Astrocyte (in vitro differentiated cells and primary cell): ENCODE measurements around the gene FSTL4. TPM values are rescaled to one million over a fixed set of nuclear protein-coding genes. Genes with fewer than 3 reads are reported as not detected.

ENCODE experiments used
- DNase-seq: peaks from one replicate; pipeline ENCODE4 v3.0.0-alpha.2; 2010; ENCODE audit warnings: low read depth
- FAIRE-seq: peaks from 2 replicates; lab custom pipeline; 2011; peaks lifted over from hg19 to GRCh38; lab: Jason Lieb, UNC
- H2AFZ ChIP-seq: 2 replicates; pipeline ENCODE4 v1.6.0; 2012; ENCODE audit warnings: low read depth, low read length, inconsistent platforms
- H3K27ac ChIP-seq: 2 replicates; pipeline ENCODE4 v1.5.1; 2011; ENCODE audit warnings: low read depth, low read length, inconsistent platforms
- H3K27me3 ChIP-seq: 2 replicates; pipeline ENCODE4 v1.6.0; 2011; ENCODE audit warnings: low read length, inconsistent platforms; ENCODE audit not compliant: insufficient read depth
- H3K36me3 ChIP-seq: 2 replicates; pipeline ENCODE4 v1.5.1; 2011; ENCODE audit warnings: low read length, inconsistent platforms; ENCODE audit not compliant: insufficient read depth
- H3K4me1 ChIP-seq: 2 replicates; pipeline ENCODE4 v1.5.1; 2011; ENCODE audit warnings: low read length, inconsistent platforms; ENCODE audit not compliant: insufficient read depth
- H3K4me2 ChIP-seq: 2 replicates; pipeline ENCODE4 v1.6.0; 2012; ENCODE audit warnings: low read length, inconsistent platforms
- H3K4me3 ChIP-seq: 2 replicates; pipeline ENCODE4 v1.5.1; 2011; ENCODE audit warnings: low read depth, mild to moderate bottlenecking, low read length, inconsistent platforms; ENCODE audit not compliant: insufficient read depth
- H3K79me2 ChIP-seq: 2 replicates; pipeline ENCODE4 v1.6.0; 2012; ENCODE audit warnings: mild to moderate bottlenecking, low read length, inconsistent platforms; ENCODE audit not compliant: insufficient read depth
- H3K9ac ChIP-seq: 2 replicates; pipeline ENCODE4 v1.6.0; 2012; ENCODE audit warnings: mild to moderate bottlenecking, low read length, inconsistent platforms
- H3K9me3 ChIP-seq: 2 replicates; pipeline ENCODE4 v1.5.1; 2012; ENCODE audit warnings: low read depth, mild to moderate bottlenecking, low read length, inconsistent platforms; ENCODE audit not compliant: insufficient read depth
- H4K20me1 ChIP-seq: 2 replicates; pipeline ENCODE4 v1.6.0; 2012; ENCODE audit warnings: low read length, inconsistent platforms; ENCODE audit not compliant: insufficient read depth
- H3K27ac Mint-ChIP-seq: one replicate; pipeline ENCODE4 v1.8.0; 2021; ENCODE audit warnings: mild to moderate bottlenecking, mixed read lengths; ENCODE audit not compliant: unreplicated experiment
- H3K27me3 Mint-ChIP-seq: one replicate; pipeline ENCODE4 v1.8.0; 2021; ENCODE audit warnings: low read depth, mixed read lengths; ENCODE audit not compliant: unreplicated experiment
- H3K36me3 Mint-ChIP-seq: one replicate; pipeline ENCODE4 v1.8.0; 2021; ENCODE audit warnings: low read depth, mixed read lengths; ENCODE audit not compliant: unreplicated experiment
- H3K4me1 Mint-ChIP-seq: one replicate; pipeline ENCODE4 v1.8.0; 2021; ENCODE audit warnings: low read depth, mixed read lengths; ENCODE audit not compliant: unreplicated experiment
- H3K4me3 Mint-ChIP-seq: one replicate; pipeline ENCODE4 v1.8.0; 2021; ENCODE audit warnings: mild to moderate bottlenecking, moderate library complexity, mixed read lengths; ENCODE audit not compliant: unreplicated experiment
- H3K9me3 Mint-ChIP-seq: one replicate; pipeline ENCODE4 v1.8.0; 2021; ENCODE audit warnings: mild to moderate bottlenecking, mixed read lengths; ENCODE audit not compliant: unreplicated experiment
- CTCF ChIP-seq: IDR thresholded peaks from 2 replicates; pipeline ENCODE4 v1.5.1; 2011; ENCODE audit warnings: low read depth, mild to moderate bottlenecking, inconsistent platforms, low read length, moderate library complexity; ENCODE audit not compliant: insufficient read depth
- EZH2 ChIP-seq: IDR thresholded peaks from 2 replicates; pipeline ENCODE4 v1.6.1; 2012; ENCODE audit warnings: mild to moderate bottlenecking, low read length, inconsistent platforms; ENCODE audit not compliant: insufficient read depth
- total RNA-seq: library from RNA; stranded (reverse); gene quantifications from 2 replicates; pipeline ENCODE4 v1.2.1, GENCODE V29; 2021

The FSTL4 gene
- total RNA-seq, 1 donor from 2014 or later: not detected

- no peaks in the 10 kb centered on the region for H3K79me2 ChIP-seq
Measured at GRCh38 chr5:133304707-133305216, 307.6 kb downstream of the FSTL4 start.

GRCh38 chr5:133304178-133304577 is 308.2 kb downstream of the FSTL4 start:
- Mint-ChIP-seq H3K9me3 (peaks cover 1% of the 10 kb centered on the region), H3K36me3 (no peaks in the 10 kb centered on the region), H3K27me3 (peaks cover 58% of the 10 kb centered on the region), H3K4me1 (no peaks in the 10 kb centered on the region), H3K4me3 (no peak overlapping the region), H3K27ac (no peak overlapping the region)
- Histone ChIP-seq H3K4me3 (no peak overlapping the region), H3K36me3 (no peaks in the 10 kb centered on the region), H3K27ac (no peak overlapping the region), H3K27me3 (peaks cover 19% of the 10 kb centered on the region), H4K20me1 (no peaks in the 10 kb centered on the region), H3K4me1 (no peaks in the 10 kb centered on the region), H2AFZ (no peak overlapping the region), H3K4me2 (no peak overlapping the region), H3K79me2 (no peaks in the 10 kb centered on the region), H3K9ac (no peak overlapping the region), H3K9me3 (no peaks in the 10 kb centered on the region)
- no peak for DNase-seq
- no peak for FAIRE-seq
- TF ChIP-seq CTCF (no peak), EZH2 (no peak)

More at GRCh38 chr5:133304707-133305216, 307.6 kb downstream of the FSTL4 start:
- H3K9ac ChIP-seq: no peak overlapping the region
- DNase-seq (no peak), FAIRE-seq (no peak)
- no peaks in the 10 kb centered on the region for H3K4me1 Mint-ChIP-seq
- H3K9me3 ChIP-seq: no peaks in the 10 kb centered on the region
- no peak overlapping the region for H3K4me3 ChIP-seq
- TF ChIP-seq CTCF: no peak
- no peak overlapping the region for H2AFZ ChIP-seq
- H3K27ac ChIP-seq: no peak overlapping the region
- H3K27ac Mint-ChIP-seq: no peak overlapping the region
- no peaks in the 10 kb centered on the region for H3K4me1 ChIP-seq
- peaks cover 19% of the 10 kb centered on the region for H3K27me3 ChIP-seq
- H3K4me3 Mint-ChIP-seq: no peak overlapping the region
- no peaks in the 10 kb centered on the region for H3K36me3 Mint-ChIP-seq
- H4K20me1 ChIP-seq: no peaks in the 10 kb centered on the region
- H3K36me3 ChIP-seq: no peaks in the 10 kb centered on the region
- peaks cover 1% of the 10 kb centered on the region for H3K9me3 Mint-ChIP-seq
- peaks cover 56% of the 10 kb centered on the region for H3K27me3 Mint-ChIP-seq
- no peak overlapping the region for H3K4me2 ChIP-seq

- Histone ChIP-seq H3K4me3 (no peak overlapping the region), H3K4me1 (no peaks in the 10 kb centered on the region), H3K9me3 (no peaks in the 10 kb centered on the region), H3K36me3 (no peaks in the 10 kb centered on the region), H4K20me1 (no peaks in the 10 kb centered on the region), H3K27ac (no peak overlapping the region), H3K4me2 (no peak overlapping the region), H3K79me2 (no peaks in the 10 kb centered on the region), H3K27me3 (peaks cover 12% of the 10 kb centered on the region), H3K9ac (no peak overlapping the region), H2AFZ (no peak overlapping the region)
- H3K27ac Mint-ChIP-seq: no peak overlapping the region
- H3K9me3 Mint-ChIP-seq: peaks cover 1% of the 10 kb centered on the region
- FAIRE-seq (no peak), DNase-seq (no peak)
- no peak overlapping the region for H3K4me3 Mint-ChIP-seq
- no peaks in the 10 kb centered on the region for H3K36me3 Mint-ChIP-seq
- peaks cover 58% of the 10 kb centered on the region for H3K27me3 Mint-ChIP-seq
- no peak for TF ChIP-seq CTCF
- no peak for TF ChIP-seq EZH2
- H3K4me1 Mint-ChIP-seq: no peaks in the 10 kb centered on the region
Measured at GRCh38 chr5:133303298-133303697, 309.0 kb downstream of the FSTL4 start.
